ENCODE measurements around the gene FBXL15.

DNA sequence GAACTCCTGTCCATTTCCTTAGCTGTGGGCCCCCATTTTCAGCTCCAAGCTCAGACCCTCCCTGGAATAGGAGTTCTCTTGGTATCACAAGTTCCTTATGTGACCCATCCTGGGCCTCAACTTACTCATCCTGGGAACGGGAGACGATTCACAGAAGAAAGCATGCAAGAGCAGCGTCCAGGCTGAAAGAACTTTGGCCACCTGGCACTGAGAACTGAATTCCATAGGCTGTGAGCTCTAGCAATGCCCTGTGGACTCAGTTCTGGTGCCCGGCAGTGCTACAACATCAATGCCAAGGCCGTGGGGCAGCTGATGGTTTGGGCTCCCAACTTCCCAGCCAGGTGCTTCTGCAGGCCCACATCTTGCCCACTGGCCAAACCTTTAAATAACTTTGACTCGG, 15.7 kb downstream of the FBXL15 start:
- TF ChIP-seq, protein P1, sequence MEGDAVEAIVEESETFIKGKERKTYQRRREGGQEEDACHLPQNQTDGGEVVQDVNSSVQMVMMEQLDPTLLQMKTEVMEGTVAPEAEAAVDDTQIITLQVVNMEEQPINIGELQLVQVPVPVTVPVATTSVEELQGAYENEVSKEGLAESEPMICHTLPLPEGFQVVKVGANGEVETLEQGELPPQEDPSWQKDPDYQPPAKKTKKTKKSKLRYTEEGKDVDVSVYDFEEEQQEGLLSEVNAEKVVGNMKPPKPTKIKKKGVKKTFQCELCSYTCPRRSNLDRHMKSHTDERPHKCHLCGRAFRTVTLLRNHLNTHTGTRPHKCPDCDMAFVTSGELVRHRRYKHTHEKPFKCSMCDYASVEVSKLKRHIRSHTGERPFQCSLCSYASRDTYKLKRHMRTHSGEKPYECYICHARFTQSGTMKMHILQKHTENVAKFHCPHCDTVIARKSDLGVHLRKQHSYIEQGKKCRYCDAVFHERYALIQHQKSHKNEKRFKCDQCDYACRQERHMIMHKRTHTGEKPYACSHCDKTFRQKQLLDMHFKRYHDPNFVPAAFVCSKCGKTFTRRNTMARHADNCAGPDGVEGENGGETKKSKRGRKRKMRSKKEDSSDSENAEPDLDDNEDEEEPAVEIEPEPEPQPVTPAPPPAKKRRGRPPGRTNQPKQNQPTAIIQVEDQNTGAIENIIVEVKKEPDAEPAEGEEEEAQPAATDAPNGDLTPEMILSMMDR (optimal IDR thresholded peaks at IDR 0.05 in 1 of 3, IDR thresholded peaks at IDR 0.05 in 1 of 3, conservative IDR thresholded peaks at IDR 0.05 in 1 of 3; ENCODE audit: extremely low read depth in 1 of 3, insufficient read depth in 2 of 3, low read length in 3 of 3): no peak
- no peak for TF ChIP-seq EZH2 (IDR thresholded peaks at IDR 0.05; ENCODE audit: low read length)

Data from keratinocyte (primary cell).